ENCODE data around the gene GPC5.

Gene GPC5

GRCh38 chr13:92164822-92165221, 766.4 kb downstream of the GPC5 start:
- Histone ChIP-seq H3K4me1 (ENCODE audit: insufficient read depth, low read length, severe bottlenecking) (no peaks in the 10 kb centered on the region), H2AFZ (ENCODE audit: low read length) (no peak overlapping the region), H3K79me2 (ENCODE audit: insufficient read depth, low read length) (no peaks in the 10 kb centered on the region), H3K27me3 (ENCODE audit: insufficient read depth, low read length) (no peaks in the 10 kb centered on the region), H4K20me1 (ENCODE audit: insufficient read depth, low read length) (no peaks in the 10 kb centered on the region), H3K4me3 (ENCODE audit: low read depth, low read length, poor library complexity, severe bottlenecking) (no peak overlapping the region), H3K9me3 (ENCODE audit: low read length) (no peaks in the 10 kb centered on the region), H3K4me2 (ENCODE audit: low read length) (no peak overlapping the region), H3K36me3 (ENCODE audit: insufficient read depth, low read length) (no peaks in the 10 kb centered on the region), H3K9ac (ENCODE audit: low read length) (no peak overlapping the region), H3F3A (ENCODE audit: insufficient read depth, low read length) (no peaks in the 10 kb centered on the region), H3K9me2 (ENCODE audit: low read depth, low read length) (no peaks in the 10 kb centered on the region), H3K27ac (ENCODE audit: low read depth, low read length, poor library complexity, severe bottlenecking) (no peak overlapping the region)
- no peak for TF ChIP-seq CTCF (IDR thresholded peaks at IDR 0.05; ENCODE audit: low read length)
- no peak for TF ChIP-seq EZH2 (IDR thresholded peaks at IDR 0.05; ENCODE audit: borderline replicate concordance, low read length)

GRCh38 chr13:92172191-92172590, 773.8 kb downstream of the GPC5 start:
- no peak for TF ChIP-seq CTCF (IDR thresholded peaks at IDR 0.05; ENCODE audit: low read length)
- no peak for TF ChIP-seq EZH2 (IDR thresholded peaks at IDR 0.05; ENCODE audit: borderline replicate concordance, low read length)
- H3K9me3 ChIP-seq (ENCODE audit: low read length), result no peaks in the 10 kb centered on the region
- no peaks in the 10 kb centered on the region for H3K79me2 ChIP-seq (ENCODE audit: insufficient read depth, low read length)
- H3K36me3 ChIP-seq (ENCODE audit: insufficient read depth, low read length), result no peaks in the 10 kb centered on the region
- no peak overlapping the region for H3K27ac ChIP-seq (ENCODE audit: low read depth, low read length, poor library complexity, severe bottlenecking)
- H2AFZ ChIP-seq (ENCODE audit: low read length), result no peak overlapping the region
- H3K9ac ChIP-seq (ENCODE audit: low read length), result no peak overlapping the region
- no peaks in the 10 kb centered on the region for H3F3A ChIP-seq (ENCODE audit: insufficient read depth, low read length)
- no peaks in the 10 kb centered on the region for H3K9me2 ChIP-seq (ENCODE audit: low read depth, low read length)
- H3K4me2 ChIP-seq (ENCODE audit: low read length), result no peak overlapping the region
- H4K20me1 ChIP-seq (ENCODE audit: insufficient read depth, low read length), result no peaks in the 10 kb centered on the region; the same call in 1 of the 2 replicates
- no peak overlapping the region for H3K4me3 ChIP-seq (ENCODE audit: low read depth, low read length, poor library complexity, severe bottlenecking)
- H3K4me1 ChIP-seq (ENCODE audit: insufficient read depth, low read length, severe bottlenecking), result no peaks in the 10 kb centered on the region
- no peaks in the 10 kb centered on the region for H3K27me3 ChIP-seq (ENCODE audit: insufficient read depth, low read length)

- Histone ChIP-seq H3K9me2 (ENCODE audit: low read depth, low read length) (no peaks in the 10 kb centered on the region), H3K9ac (ENCODE audit: low read length) (no peak overlapping the region), H3K79me2 (ENCODE audit: insufficient read depth, low read length) (no peaks in the 10 kb centered on the region), H3K4me2 (ENCODE audit: low read length) (no peak overlapping the region), H4K20me1 (ENCODE audit: insufficient read depth, low read length) (no peaks in the 10 kb centered on the region; the same call in 1 of the 2 replicates), H3F3A (ENCODE audit: insufficient read depth, low read length) (no peaks in the 10 kb centered on the region), H2AFZ (ENCODE audit: low read length) (no peak overlapping the region), H3K4me1 (ENCODE audit: insufficient read depth, low read length, severe bottlenecking) (no peaks in the 10 kb centered on the region), H3K36me3 (ENCODE audit: insufficient read depth, low read length) (no peaks in the 10 kb centered on the region), H3K9me3 (ENCODE audit: low read length) (no peaks in the 10 kb centered on the region), H3K27me3 (ENCODE audit: insufficient read depth, low read length) (no peaks in the 10 kb centered on the region), H3K4me3 (ENCODE audit: low read depth, low read length, poor library complexity, severe bottlenecking) (no peak overlapping the region), H3K27ac (ENCODE audit: low read depth, low read length, poor library complexity, severe bottlenecking) (no peak overlapping the region)
- TF ChIP-seq CTCF (IDR thresholded peaks at IDR 0.05; ENCODE audit: low read length) (no peak), EZH2 (IDR thresholded peaks at IDR 0.05; ENCODE audit: borderline replicate concordance, low read length) (no peak)
Measured at GRCh38 chr13:92173254-92173653, 774.8 kb downstream of the GPC5 start.

Measured in OCI-LY1 (cell line).